ENCODE data around the gene IRF9.
A peak's percentile ranks its signal among the peaks of the same experiment; 100 is the strongest.

Gene IRF9

GRCh38 chr14:24145690-24146452, 15.2 kb upstream of the IRF9 start:
- no peak for DNase-seq (ENCODE audit: extremely low read depth, low read depth)
- no peak for TF ChIP-seq CTCF (IDR thresholded peaks at IDR 0.05; ENCODE audit: low read depth, low read length)

- TF ChIP-seq CTCF (IDR thresholded peaks at IDR 0.05; ENCODE audit: low read depth, low read length): no peak
- DNase-seq (ENCODE audit: extremely low read depth, low read depth): peak; percentile 91
Observed at GRCh38 chr14:24146453-24146977, 14.6 kb upstream of the IRF9 start, which contains the start of gene PSME2. Gene PSME2, minus strand, starts transcription at chr14:24146610. Its CDS starts 29 bp downstream, at chr14:24146581.

- DNase-seq (ENCODE audit: extremely low read depth, low read depth): peak; percentile 96
- TF ChIP-seq CTCF (IDR thresholded peaks at IDR 0.05; ENCODE audit: low read depth, low read length): no peak
Observed at GRCh38 chr14:24146978-24147760, 13.9 kb upstream of the IRF9 start, which contains the start of gene RNF31. Gene RNF31, plus strand, starts transcription at chr14:24147498. Its CDS starts 201 bp downstream, at chr14:24147699.

GRCh38 chr14:24147761-24148428, 13.2 kb upstream of the IRF9 start:
- no peak for DNase-seq (ENCODE audit: extremely low read depth, low read depth)
- TF ChIP-seq CTCF (IDR thresholded peaks at IDR 0.05; ENCODE audit: low read depth, low read length): no peak

- DNase-seq (ENCODE audit: extremely low read depth, low read depth): no peak
- TF ChIP-seq CTCF (IDR thresholded peaks at IDR 0.05; ENCODE audit: low read depth, low read length): no peak
Observed at GRCh38 chr14:24149302-24149969, 11.6 kb upstream of the IRF9 start.

- TF ChIP-seq CTCF (IDR thresholded peaks at IDR 0.05; ENCODE audit: low read depth, low read length): no peak
Observed at GRCh38 chr14:24150061-24150460, 11.0 kb upstream of the IRF9 start.

More at GRCh38 chr14:24150061-24150460, 11.0 kb upstream of the IRF9 start:
- no peak for DNase-seq (ENCODE audit: extremely low read depth, low read depth)

Measured in AG09319 (cell line).